ENCODE results near the gene IPO4. TPM values are rescaled to one million over a fixed set of nuclear protein-coding genes. Genes with fewer than 3 reads are reported as not detected.

Gene IPO4
- total and polyA plus RNA-seq, 2 of the 13 experiments (the other 11 are each of a cell fraction or from before 2014, with no cell fraction given) = 39.0 to 179 TPM

DNA sequence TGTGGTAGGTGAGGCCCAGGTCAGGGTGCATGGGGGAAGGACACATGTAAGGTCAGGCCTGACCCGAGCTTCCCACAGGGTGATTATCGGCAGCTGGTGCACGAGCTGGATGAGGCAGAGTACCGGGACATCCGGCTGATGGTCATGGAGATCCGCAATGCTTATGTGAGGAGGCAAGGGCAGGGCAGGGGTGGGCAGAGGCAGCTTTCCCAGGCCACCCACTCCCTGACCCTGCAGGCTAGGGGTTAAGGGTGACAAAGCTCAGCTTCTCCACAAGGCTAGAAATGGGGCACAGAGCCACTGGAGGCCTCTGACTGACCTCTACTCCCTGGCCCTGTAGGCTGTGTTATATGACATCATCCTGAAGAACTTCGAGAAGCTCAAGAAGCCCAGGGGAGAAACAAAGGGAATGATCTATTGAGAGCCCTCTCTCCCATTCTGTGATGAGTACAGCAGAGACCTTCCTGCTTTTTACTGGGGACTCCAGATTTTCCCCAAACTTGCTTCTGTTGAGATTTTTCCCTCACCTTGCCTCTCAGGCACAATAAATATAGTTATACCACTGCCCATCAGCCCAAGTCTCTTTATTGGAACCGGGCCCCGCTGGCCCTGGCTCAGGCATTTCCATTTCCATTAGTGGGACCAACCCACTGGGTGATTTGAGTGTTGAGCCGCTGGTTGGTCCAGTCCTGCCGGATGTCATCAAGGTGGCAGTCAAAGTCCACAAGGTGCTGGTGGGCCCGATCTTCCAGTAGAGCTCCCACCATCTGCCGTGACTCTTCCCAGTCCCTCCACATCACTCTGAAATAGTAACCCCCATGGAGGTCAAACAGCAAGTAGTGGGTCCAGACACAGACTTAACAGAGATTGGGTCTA lies 50.0 kb downstream of the IPO4 start (continued):
- TF ChIP-seq MBD4 (IDR thresholded peaks at IDR 0.05; ENCODE audit: borderline replicate concordance, low read length) (no peak), JUNB (CRISPR knock-in tag; IDR thresholded peaks at IDR 0.05; ENCODE audit: borderline replicate concordance) (no peak), SAFB2 (CRISPR knock-in tag; IDR thresholded peaks at IDR 0.05; ENCODE audit: borderline replicate concordance, low read depth) (0 out of 2 replicates have a peak, but pooled peaks have one; percentile 9), CEBPG (CRISPR knock-in tag; IDR thresholded peaks at IDR 0.05) (no peak), EEA1 (CRISPR knock-in tag; IDR thresholded peaks at IDR 0.05; ENCODE audit: borderline replicate concordance) (no peak), HOXA3 (CRISPR knock-in tag; IDR thresholded peaks at IDR 0.05) (no peak), ARNT2 (CRISPR knock-in tag; IDR thresholded peaks at IDR 0.05; ENCODE audit: low read depth) (no peak), ZKSCAN1 (IDR thresholded peaks at IDR 0.05; ENCODE audit: low read length) (no peak), POLR2AphosphoS5 (IDR thresholded peaks at IDR 0.05; ENCODE audit: low read depth, low read length) (peak; percentile 19), IKZF4 (CRISPR knock-in tag; IDR thresholded peaks at IDR 0.05; ENCODE audit: borderline replicate concordance, low read depth, not compliant biosample characterization) (peak; percentile 79), NPAS2 (CRISPR knock-in tag; IDR thresholded peaks at IDR 0.05; ENCODE audit: borderline replicate concordance) (no peak), TCF12 (IDR thresholded peaks at IDR 0.05) (no peak), TCF12 (CRISPR knock-in tag; IDR thresholded peaks at IDR 0.05) (no peak), ZNF768 (CRISPR knock-in tag; IDR thresholded peaks at IDR 0.05) (peak; percentile 54; the same call in 1 of the 2 replicates), ZNF772 (CRISPR knock-in tag; IDR thresholded peaks at IDR 0.05) (peak; percentile 58; the same call in 1 of the 2 replicates), TEAD3 (CRISPR knock-in tag; optimal IDR thresholded peaks at IDR 0.05; ENCODE audit: borderline replicate concordance) (peak; percentile 24)
- TF ChIP-seq, protein P1, sequence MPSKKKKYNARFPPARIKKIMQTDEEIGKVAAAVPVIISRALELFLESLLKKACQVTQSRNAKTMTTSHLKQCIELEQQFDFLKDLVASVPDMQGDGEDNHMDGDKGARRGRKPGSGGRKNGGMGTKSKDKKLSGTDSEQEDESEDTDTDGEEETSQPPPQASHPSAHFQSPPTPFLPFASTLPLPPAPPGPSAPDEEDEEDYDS (CRISPR knock-in tag; IDR thresholded peaks at IDR 0.05) = no peak

Data from HepG2 (cell line).